Stimulated activated CD8-positive, alpha-beta memory T cell treated with anti-CD3 and anti-CD28 coated beads, Interleukin-12 subunit alpha, Interleukin-12 subunit beta, amount 100 ng/mL, for 24 hours (primary cell): Measurements from ENCODE around the gene PHLPP1.
"Not testable (repeated sequence)": the region's sequence is repeated elsewhere in the genome, so short reads cannot be mapped to it uniquely, and the experiment has no call there.

Source experiments
- DNase-seq: peaks from one replicate; pipeline ENCODE4 v3.0.0-alpha.2; 2020; ENCODE audit errors: extremely low read depth

The PHLPP1 gene

GRCh38 chr18:62773691-62774090 lies 58.4 kb downstream of the PHLPP1 start:
- DNase-seq = no peak

- DNase-seq = no peak
Measured at GRCh38 chr18:62776024-62776570, 60.8 kb downstream of the PHLPP1 start.

- no peak for DNase-seq
Measured at GRCh38 chr18:62777814-62778213, 62.5 kb downstream of the PHLPP1 start.

- no peak for DNase-seq
Measured at GRCh38 chr18:62778976-62779869, 63.9 kb downstream of the PHLPP1 start.

GRCh38 chr18:62781262-62781661 lies 65.9 kb downstream of the PHLPP1 start:
- DNase-seq = no peak

- no peak for DNase-seq
Measured at GRCh38 chr18:62781893-62782292, 66.6 kb downstream of the PHLPP1 start.

- no peak for DNase-seq
Measured at GRCh38 chr18:62784338-62784965, 69.1 kb downstream of the PHLPP1 start.

GRCh38 chr18:62784966-62785413 lies 69.6 kb downstream of the PHLPP1 start:
- no peak for DNase-seq

GRCh38 chr18:62786689-62787088 lies 71.3 kb downstream of the PHLPP1 start:
- no peak for DNase-seq

GRCh38 chr18:62788111-62788510 lies 72.8 kb downstream of the PHLPP1 start:
- no peak for DNase-seq

- no peak for DNase-seq
Measured at GRCh38 chr18:62788876-62789275, 73.5 kb downstream of the PHLPP1 start.

GRCh38 chr18:62790871-62791772 lies 75.8 kb downstream of the PHLPP1 start:
- DNase-seq = no peak

- no peak for DNase-seq
Measured at GRCh38 chr18:62792016-62792415, 76.7 kb downstream of the PHLPP1 start.

GRCh38 chr18:62795813-62796212 lies 80.5 kb downstream of the PHLPP1 start:
- DNase-seq = no peak

GRCh38 chr18:62796216-62796621 lies 80.9 kb downstream of the PHLPP1 start:
- no peak for DNase-seq

GRCh38 chr18:62797329-62797728 lies 82.0 kb downstream of the PHLPP1 start:
- no peak for DNase-seq

- no peak for DNase-seq
Measured at GRCh38 chr18:62799977-62800376, 84.6 kb downstream of the PHLPP1 start.

GRCh38 chr18:62802523-62802922 lies 87.2 kb downstream of the PHLPP1 start:
- DNase-seq = no peak

- no peak for DNase-seq
Measured at GRCh38 chr18:62807396-62807795, 92.1 kb downstream of the PHLPP1 start.

- DNase-seq = no peak
Measured at GRCh38 chr18:62808123-62808522, 92.8 kb downstream of the PHLPP1 start.

GRCh38 chr18:62809445-62809844 lies 94.1 kb downstream of the PHLPP1 start:
- not testable (repeated sequence) for DNase-seq

GRCh38 chr18:62809900-62810299 lies 94.6 kb downstream of the PHLPP1 start:
- DNase-seq = no peak
